Suprapubic skin (tissue), 4 donors: ENCODE data around the gene TOM1L2. TPM values are rescaled to one million over a fixed set of nuclear protein-coding genes. Genes with fewer than 3 reads are reported as not detected.

Experiments
- DNase-seq, 2 donors: peaks; one replicate each; pipeline ENCODE4 v3.0.0-alpha.2; 2019; ENCODE audit warnings: low spot score in 2 of 2
- H3K27ac ChIP-seq: fragments of 200-600 bp; sonication (generic); one replicate; pipeline ENCODE4 v1.5.1; 2019
- H3K27me3 ChIP-seq: fragments of 200-600 bp; sonication (generic); one replicate; pipeline ENCODE4 v1.5.1; 2019
- H3K36me3 ChIP-seq: fragments of 200-600 bp; sonication (generic); one replicate; pipeline ENCODE4 v1.5.1; 2019
- H3K4me1 ChIP-seq: fragments of 200-600 bp; sonication (generic); one replicate; pipeline ENCODE4 v1.5.1; 2019
- H3K4me3 ChIP-seq: fragments of 200-600 bp; sonication (generic); one replicate; pipeline ENCODE4 v1.5.1; 2019; ENCODE audit warnings: mild to moderate bottlenecking
- H3K9me3 ChIP-seq: fragments of 200-600 bp; sonication (generic); one replicate; pipeline ENCODE4 v1.5.1; 2019
- EP300 ChIP-seq: sonication (generic); formaldehyde crosslinking; IDR thresholded peaks from one replicate; pipeline ENCODE4 v1.6.1; 2017; ENCODE audit warnings: antibody characterized with exemption
- POLR2A ChIP-seq, 2 donors: fragments of 450-650 bp; IDR thresholded peaks; one replicate each; pipeline ENCODE4 v1.6.1; 2017; ENCODE audit warnings: antibody characterized with exemption in 2 of 2, mild to moderate bottlenecking in 2 of 2, moderate library complexity in 2 of 2
- POLR2AphosphoS5 ChIP-seq, 3 donors: sonication (generic); formaldehyde crosslinking; IDR thresholded peaks; one replicate each; pipeline ENCODE4 v1.6.1; 2017; ENCODE audit warnings: antibody characterized with exemption in 3 of 3
- WGBS: methylation state at CpG from one replicate; pipeline ENCODE4 v1.1.5; 2018; 5-methylcytosine and 5-hydroxymethylcytosine counted together
- total RNA-seq, 4 donors: library from RNA; depleted of rRNA; stranded (reverse); fragments of >200 nt; gene quantifications; one replicate each; pipeline ENCODE4 v1.1.0, GENCODE V29; 2016
- TF ChIP-seq, protein P1 (sequence below), 2 donors: fragments of 200-600 bp in 1 of 2; fragments of 450-650 bp in 1 of 2; sonication (generic) in 1 of 2; IDR thresholded peaks; one replicate each; pipeline ENCODE4 v1.5.1; 2016 to 2019; ENCODE audit warnings: antibody characterized with exemption in 2 of 2, mild to moderate bottlenecking in 1 of 2, moderate library complexity in 1 of 2

The TOM1L2 gene
- total RNA-seq, 4 donors from 2014 or later, result 128 to 259 (median 162) TPM

GRCh38 chr17:17989618-17990017 lies 17.4 kb upstream of the TOM1L2 start:
- no peak overlapping the region for H3K27ac ChIP-seq
- H3K9me3 ChIP-seq, result no peaks in the 10 kb centered on the region
- TF ChIP-seq, protein P1, sequence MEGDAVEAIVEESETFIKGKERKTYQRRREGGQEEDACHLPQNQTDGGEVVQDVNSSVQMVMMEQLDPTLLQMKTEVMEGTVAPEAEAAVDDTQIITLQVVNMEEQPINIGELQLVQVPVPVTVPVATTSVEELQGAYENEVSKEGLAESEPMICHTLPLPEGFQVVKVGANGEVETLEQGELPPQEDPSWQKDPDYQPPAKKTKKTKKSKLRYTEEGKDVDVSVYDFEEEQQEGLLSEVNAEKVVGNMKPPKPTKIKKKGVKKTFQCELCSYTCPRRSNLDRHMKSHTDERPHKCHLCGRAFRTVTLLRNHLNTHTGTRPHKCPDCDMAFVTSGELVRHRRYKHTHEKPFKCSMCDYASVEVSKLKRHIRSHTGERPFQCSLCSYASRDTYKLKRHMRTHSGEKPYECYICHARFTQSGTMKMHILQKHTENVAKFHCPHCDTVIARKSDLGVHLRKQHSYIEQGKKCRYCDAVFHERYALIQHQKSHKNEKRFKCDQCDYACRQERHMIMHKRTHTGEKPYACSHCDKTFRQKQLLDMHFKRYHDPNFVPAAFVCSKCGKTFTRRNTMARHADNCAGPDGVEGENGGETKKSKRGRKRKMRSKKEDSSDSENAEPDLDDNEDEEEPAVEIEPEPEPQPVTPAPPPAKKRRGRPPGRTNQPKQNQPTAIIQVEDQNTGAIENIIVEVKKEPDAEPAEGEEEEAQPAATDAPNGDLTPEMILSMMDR (IDR thresholded peaks at IDR 0.05), result no peak
- TF ChIP-seq POLR2A (IDR thresholded peaks at IDR 0.05) (no peak), EP300 (no peak), POLR2AphosphoS5 (IDR thresholded peaks at IDR 0.05) (no peak)
- H3K27me3 ChIP-seq, result no peaks in the 10 kb centered on the region
- no peak for DNase-seq
- WGBS, result 78% methylated on average over 6 of the region's 10 CpGs
- no peaks in the 10 kb centered on the region for H3K36me3 ChIP-seq
- no peak overlapping the region for H3K4me3 ChIP-seq
- peaks cover 16% of the 10 kb centered on the region for H3K4me1 ChIP-seq

DNA sequence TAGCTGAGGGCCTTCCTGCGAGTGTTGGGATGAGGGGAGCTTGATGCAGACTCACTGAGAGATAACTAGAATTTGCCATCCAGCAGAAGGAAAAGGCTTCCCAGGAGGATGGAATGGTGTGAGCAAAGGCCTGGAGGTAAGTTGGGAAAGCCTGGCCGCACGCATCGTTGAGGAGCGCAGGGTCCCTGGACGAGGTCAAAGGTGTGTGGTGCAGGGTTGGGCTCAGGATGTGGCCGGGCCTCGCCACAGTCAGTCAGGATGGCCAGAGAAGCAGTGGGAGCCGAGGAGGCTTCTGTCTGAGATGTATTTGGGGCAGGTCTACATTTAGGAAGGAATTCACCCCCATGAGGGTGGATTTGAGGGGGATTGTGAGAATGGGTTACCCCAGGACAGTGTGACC lies 16.9 kb upstream of the TOM1L2 start:
- Histone ChIP-seq H3K36me3 (no peaks in the 10 kb centered on the region), H3K27ac (no peak overlapping the region), H3K4me1 (peaks cover 12% of the 10 kb centered on the region), H3K27me3 (no peaks in the 10 kb centered on the region), H3K4me3 (no peak overlapping the region), H3K9me3 (no peaks in the 10 kb centered on the region)
- TF ChIP-seq POLR2AphosphoS5 (IDR thresholded peaks at IDR 0.05) (no peak), EP300 (no peak), POLR2A (IDR thresholded peaks at IDR 0.05) (no peak)
- TF ChIP-seq, protein P1 (IDR thresholded peaks at IDR 0.05), result no peak
- 89% methylated on average over 9 of the region's 9 CpGs for WGBS
- DNase-seq, result no peak

- H3K9me3 ChIP-seq, result no peaks in the 10 kb centered on the region
- DNase-seq, result no peak
- H3K36me3 ChIP-seq, result no peaks in the 10 kb centered on the region
- H3K27me3 ChIP-seq, result no peaks in the 10 kb centered on the region
- peaks cover 12% of the 10 kb centered on the region for H3K4me1 ChIP-seq
- TF ChIP-seq EP300, result no peak
- TF ChIP-seq POLR2AphosphoS5 (IDR thresholded peaks at IDR 0.05), result no peak
- no peak for TF ChIP-seq POLR2A (IDR thresholded peaks at IDR 0.05)
- TF ChIP-seq, protein P1 (IDR thresholded peaks at IDR 0.05), result no peak
- 98% methylated on average over 4 of the region's 7 CpGs for WGBS
- no peak overlapping the region for H3K27ac ChIP-seq
- H3K4me3 ChIP-seq, result no peak overlapping the region
Observed at GRCh38 chr17:17988427-17988945, 16.3 kb upstream of the TOM1L2 start.

DNA sequence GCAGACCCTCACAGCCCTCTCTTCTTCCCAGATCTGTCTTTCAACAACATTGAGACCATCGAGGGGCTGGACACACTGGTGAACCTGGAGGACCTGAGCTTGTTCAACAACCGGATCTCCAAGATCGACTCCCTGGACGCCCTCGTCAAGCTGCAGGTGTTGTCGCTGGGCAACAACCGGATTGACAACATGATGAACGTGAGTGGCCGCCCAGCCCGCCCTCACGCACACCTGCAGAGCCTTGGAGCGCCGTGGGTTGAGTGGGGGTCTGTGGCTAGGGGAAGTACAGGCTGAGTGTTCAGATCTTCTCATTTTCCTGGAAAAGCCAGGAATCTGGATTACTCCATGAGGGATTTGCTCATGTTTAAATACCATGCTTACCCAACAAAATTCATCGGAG lies 15.7 kb upstream of the TOM1L2 start:
- Histone ChIP-seq H3K4me1 (peaks cover 15% of the 10 kb centered on the region), H3K9me3 (no peaks in the 10 kb centered on the region), H3K27me3 (no peaks in the 10 kb centered on the region), H3K36me3 (no peaks in the 10 kb centered on the region), H3K4me3 (no peak overlapping the region), H3K27ac (no peak overlapping the region)
- TF ChIP-seq POLR2A (IDR thresholded peaks at IDR 0.05) (no peak), POLR2AphosphoS5 (IDR thresholded peaks at IDR 0.05) (no peak), EP300 (no peak)
- TF ChIP-seq, protein P1 (IDR thresholded peaks at IDR 0.05), result no peak
- WGBS, result 64% methylated on average over 14 of the region's 14 CpGs
- no peak for DNase-seq

DNA sequence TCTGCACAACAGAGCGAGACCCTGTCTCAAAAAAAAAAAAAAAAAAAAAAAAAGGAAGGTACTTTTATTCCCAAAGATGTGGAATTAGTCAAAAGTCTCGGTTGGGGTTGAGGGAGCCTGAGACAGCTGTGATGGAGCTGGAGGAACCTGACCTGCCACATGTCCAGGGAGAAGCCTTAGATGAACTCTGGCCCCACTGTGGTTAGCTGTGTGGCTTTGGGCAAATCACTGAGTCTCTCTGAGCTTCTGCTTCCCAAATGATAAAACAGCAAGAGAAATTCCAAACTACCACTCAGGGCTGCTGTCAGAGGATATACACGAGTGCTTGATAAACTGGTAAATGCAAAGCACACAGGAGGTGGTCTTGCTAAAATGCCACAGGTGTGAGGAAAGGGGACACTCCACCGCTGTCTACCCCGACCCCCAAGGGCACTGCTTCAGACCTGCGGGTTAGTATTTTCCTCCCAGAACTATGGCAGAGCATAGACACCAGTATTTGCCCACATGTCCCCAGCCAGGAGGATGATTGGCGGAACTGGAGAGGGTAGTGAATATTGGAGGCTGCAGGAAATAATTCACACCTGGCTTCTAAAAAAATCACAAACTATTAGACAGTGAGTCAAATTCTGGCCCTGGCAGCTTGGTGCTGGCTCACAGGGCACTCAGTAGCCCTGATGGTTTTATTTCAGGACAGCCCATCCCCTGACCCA lies 15.1 kb upstream of the TOM1L2 start:
- TF ChIP-seq, protein P1 (IDR thresholded peaks at IDR 0.05), result no peak
- TF ChIP-seq POLR2A (IDR thresholded peaks at IDR 0.05) (no peak), POLR2AphosphoS5 (IDR thresholded peaks at IDR 0.05) (no peak), EP300 (no peak)
- Histone ChIP-seq H3K4me1 (peaks cover 19% of the 10 kb centered on the region), H3K27ac (no peak overlapping the region), H3K4me3 (no peak overlapping the region), H3K9me3 (no peaks in the 10 kb centered on the region), H3K36me3 (no peaks in the 10 kb centered on the region), H3K27me3 (no peaks in the 10 kb centered on the region)
- 90% methylated on average over 7 of the region's 7 CpGs for WGBS
- no peak for DNase-seq
